ENCODE measurements around the gene TSPAN16.

The TSPAN16 gene

GRCh38 chr19:11268783-11269267 lies 27.1 kb upstream of the TSPAN16 start:
- CTCF ChIA-PET = interaction anchor here (0.7 to 1.9 kb wide), 4 partner anchors 14 to 25 kb away, joined by 3 to 8 read pairs (median 4); no protein-coding TSS in a partner anchor
- peaks cover 0 to 12% (median 6%) of the 10 kb centered on the region in 5 experiments for H3K27me3 ChIP-seq (replicated peaks in 2 of 5; ENCODE audit: control insufficient read depth in 4 of 5, insufficient read depth in 5 of 5, low read length in 4 of 5)
- POLR2A ChIA-PET = interaction anchor here (0.8 kb wide), 1 partner anchor 43 kb away, joined by 3 read pairs; no protein-coding TSS in a partner anchor
- H3K27ac ChIP-seq (ENCODE audit: insufficient read depth in 1 of 2, low read depth in 1 of 2, low read length in 2 of 2, poor library complexity in 1 of 2, severe bottlenecking in 2 of 2) = no peak overlapping the region
- DNase-seq = peak; percentile 51 to 93 (median 89)
- peak overlapping the region in 1 of 7 experiments; percentile 43 for H3K4me3 ChIP-seq (ENCODE audit: control insufficient read depth in 1 of 7, extremely low read depth in 1 of 7, insufficient read depth in 4 of 7, low read depth in 2 of 7, low read length in 6 of 7)
- no peaks in the 10 kb centered on the region for H3K36me3 ChIP-seq (ENCODE audit: control insufficient read depth in 4 of 4, insufficient read depth in 4 of 4, low read length in 3 of 4)
- H3K4me1 ChIP-seq (ENCODE audit: control extremely low read depth in 1 of 4, control insufficient read depth in 4 of 4, insufficient read depth in 4 of 4, low read length in 3 of 4) = peaks cover 0 to 20% (median 14%) of the 10 kb centered on the region in 4 experiments
- peaks cover 0 to under 1% (median 0%) of the 10 kb centered on the region in 5 experiments for H3K9me3 ChIP-seq (ENCODE audit: control extremely low read depth in 1 of 5, control insufficient read depth in 4 of 5, insufficient read depth in 2 of 5, low read depth in 1 of 5, low read length in 4 of 5)
- WGBS (ENCODE audit: insufficient coverage) = 36% methylated on average over 9 of the region's 10 CpGs

DNA sequence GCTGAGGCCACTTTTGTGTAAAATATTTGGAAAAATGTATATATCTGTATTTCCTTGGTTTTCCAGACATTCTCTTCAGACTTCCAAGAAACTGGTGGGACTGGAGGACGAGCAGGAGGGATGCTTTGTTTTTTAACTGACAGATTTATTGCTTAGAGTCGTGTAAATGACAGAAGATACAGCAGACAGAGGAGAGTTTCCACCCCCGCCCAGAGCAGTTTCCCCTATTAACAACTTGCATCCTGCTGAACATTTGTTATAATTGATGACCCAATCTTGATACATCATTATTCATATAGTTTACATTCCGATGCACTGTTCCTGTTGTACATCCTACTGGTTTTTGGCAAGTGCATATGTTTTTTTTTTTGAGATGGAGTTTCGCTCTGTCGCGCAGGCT lies 26.6 kb upstream of the TSPAN16 start:
- Histone ChIP-seq H3K36me3 (ENCODE audit: control insufficient read depth in 4 of 4, insufficient read depth in 4 of 4, low read length in 3 of 4) (no peaks in the 10 kb centered on the region), H3K9me3 (ENCODE audit: control extremely low read depth in 1 of 5, control insufficient read depth in 4 of 5, insufficient read depth in 2 of 5, low read depth in 1 of 5, low read length in 4 of 5) (peaks cover 0 to 3% (median 0%) of the 10 kb centered on the region in 5 experiments), H3K4me3 (ENCODE audit: control insufficient read depth in 1 of 7, extremely low read depth in 1 of 7, insufficient read depth in 4 of 7, low read depth in 2 of 7, low read length in 6 of 7) (peak overlapping the region in 1 of 7 experiments; percentile 43), H3K27ac (ENCODE audit: insufficient read depth in 1 of 2, low read depth in 1 of 2, low read length in 2 of 2, poor library complexity in 1 of 2, severe bottlenecking in 2 of 2) (no peak overlapping the region), H3K27me3 (replicated peaks in 2 of 5; ENCODE audit: control insufficient read depth in 4 of 5, insufficient read depth in 5 of 5, low read length in 4 of 5) (peaks cover 0 to 12% (median 6%) of the 10 kb centered on the region in 5 experiments), H3K4me1 (ENCODE audit: control extremely low read depth in 1 of 4, control insufficient read depth in 4 of 4, insufficient read depth in 4 of 4, low read length in 3 of 4) (peaks cover 0 to 20% (median 14%) of the 10 kb centered on the region in 4 experiments)
- ChIA-PET POLR2A (interaction anchor here (0.8 kb wide), 1 partner anchor 42 kb away, joined by 3 read pairs; no protein-coding TSS in a partner anchor), CTCF (interaction anchor here (0.8 kb wide), 1 partner anchor 23 kb away, joined by 3 read pairs; no protein-coding TSS in a partner anchor)
- peak in 2 of 3 donors; percentile 43 to 67 for DNase-seq
- WGBS (ENCODE audit: insufficient coverage) = 33% methylated on average over 1 of the region's 7 CpGs

GRCh38 chr19:11273296-11273695 lies 22.7 kb upstream of the TSPAN16 start:
- Histone ChIP-seq H3K4me1 (ENCODE audit: control extremely low read depth in 1 of 4, control insufficient read depth in 4 of 4, insufficient read depth in 4 of 4, low read length in 3 of 4) (peaks cover 0 to 13% (median 11%) of the 10 kb centered on the region in 4 experiments), H3K27ac (ENCODE audit: insufficient read depth in 1 of 2, low read depth in 1 of 2, low read length in 2 of 2, poor library complexity in 1 of 2, severe bottlenecking in 2 of 2) (no peak overlapping the region), H3K36me3 (ENCODE audit: control insufficient read depth in 4 of 4, insufficient read depth in 4 of 4, low read length in 3 of 4) (no peaks in the 10 kb centered on the region), H3K9me3 (ENCODE audit: control extremely low read depth in 1 of 5, control insufficient read depth in 4 of 5, insufficient read depth in 2 of 5, low read depth in 1 of 5, low read length in 4 of 5) (peaks cover 0 to 4% (median 0%) of the 10 kb centered on the region in 5 experiments), H3K4me3 (ENCODE audit: control insufficient read depth in 1 of 7, extremely low read depth in 1 of 7, insufficient read depth in 4 of 7, low read depth in 2 of 7, low read length in 6 of 7) (no peak overlapping the region), H3K27me3 (replicated peaks in 2 of 5; ENCODE audit: control insufficient read depth in 4 of 5, insufficient read depth in 5 of 5, low read length in 4 of 5) (peaks cover 0 to 30% (median 9%) of the 10 kb centered on the region in 5 experiments)
- ChIA-PET POLR2A (no interaction called here), CTCF (interaction anchor here (0.6 to 2.4 kb wide), 4 partner anchors 10 to 30 kb away, joined by 3 to 9 read pairs (median 6); no protein-coding TSS in a partner anchor)
- 80% methylated on average over 2 of the region's 2 CpGs for WGBS (ENCODE audit: insufficient coverage)
- DNase-seq = peak in 2 of 3 donors; percentile 49 to 62

- ChIA-PET POLR2A (no interaction called here), CTCF (interaction anchor here (1.8 to 2.4 kb wide), 2 partner anchors 13 to 30 kb away, joined by 8 to 9 read pairs; no protein-coding TSS in a partner anchor)
- H3K4me3 ChIP-seq (ENCODE audit: control insufficient read depth in 1 of 7, extremely low read depth in 1 of 7, insufficient read depth in 4 of 7, low read depth in 2 of 7, low read length in 6 of 7) = no peak overlapping the region
- peaks cover 0 to 8% (median 0%) of the 10 kb centered on the region in 5 experiments for H3K9me3 ChIP-seq (ENCODE audit: control extremely low read depth in 1 of 5, control insufficient read depth in 4 of 5, insufficient read depth in 2 of 5, low read depth in 1 of 5, low read length in 4 of 5)
- no peak for DNase-seq
- H3K4me1 ChIP-seq (ENCODE audit: control extremely low read depth in 1 of 4, control insufficient read depth in 4 of 4, insufficient read depth in 4 of 4, low read length in 3 of 4) = peaks cover 0 to 8% (median 6%) of the 10 kb centered on the region in 4 experiments
- H3K27me3 ChIP-seq (replicated peaks in 2 of 5; ENCODE audit: control insufficient read depth in 4 of 5, insufficient read depth in 5 of 5, low read length in 4 of 5) = peaks cover 0 to 30% (median 10%) of the 10 kb centered on the region in 5 experiments
- 78% methylated on average over 5 of the region's 5 CpGs for WGBS (ENCODE audit: insufficient coverage)
- H3K36me3 ChIP-seq (ENCODE audit: control insufficient read depth in 4 of 4, insufficient read depth in 4 of 4, low read length in 3 of 4) = no peaks in the 10 kb centered on the region
- H3K27ac ChIP-seq (ENCODE audit: insufficient read depth in 1 of 2, low read depth in 1 of 2, low read length in 2 of 2, poor library complexity in 1 of 2, severe bottlenecking in 2 of 2) = no peak overlapping the region
These were observed 22.0 kb upstream of the TSPAN16 start for GRCh38 chr19:11273989-11274388.

DNA sequence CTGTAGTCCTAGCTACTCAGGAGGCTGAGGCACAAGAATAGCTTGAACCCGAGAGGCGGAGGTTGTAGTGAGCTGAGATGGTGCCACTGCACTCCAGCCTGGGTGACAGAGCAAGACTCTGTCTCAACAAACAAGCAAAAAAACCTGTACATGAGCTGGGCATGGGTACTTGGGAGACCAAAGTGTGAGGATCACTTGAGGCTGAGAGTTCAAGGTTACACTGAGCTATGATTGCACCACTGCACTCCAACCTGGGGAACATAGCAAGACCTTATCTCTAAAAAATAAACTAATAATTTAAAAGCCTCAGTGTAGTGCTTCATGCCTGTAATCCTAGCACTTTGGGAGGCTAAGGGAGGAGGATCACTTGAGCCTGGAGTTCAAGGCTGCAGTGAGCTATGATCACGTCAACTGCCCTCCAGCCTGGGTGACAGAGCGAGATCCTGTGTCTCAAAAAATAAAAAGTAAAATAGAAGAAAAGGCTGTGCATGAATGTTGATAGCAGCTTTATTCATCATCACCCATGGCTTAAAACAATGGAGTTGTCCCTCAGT lies 21.4 kb upstream of the TSPAN16 start:
- Histone ChIP-seq H3K9me3 (ENCODE audit: control extremely low read depth in 1 of 5, control insufficient read depth in 4 of 5, insufficient read depth in 2 of 5, low read depth in 1 of 5, low read length in 4 of 5) (peaks cover 0 to 12% (median 0%) of the 10 kb centered on the region in 5 experiments), H3K4me3 (ENCODE audit: control insufficient read depth in 1 of 7, extremely low read depth in 1 of 7, insufficient read depth in 4 of 7, low read depth in 2 of 7, low read length in 6 of 7) (no peak overlapping the region), H3K36me3 (ENCODE audit: control insufficient read depth in 4 of 4, insufficient read depth in 4 of 4, low read length in 3 of 4) (no peaks in the 10 kb centered on the region), H3K4me1 (ENCODE audit: control extremely low read depth in 1 of 4, control insufficient read depth in 4 of 4, insufficient read depth in 4 of 4, low read length in 3 of 4) (peaks cover 3 to 7% (median 6%) of the 10 kb centered on the region in 4 experiments), H3K27ac (ENCODE audit: insufficient read depth in 1 of 2, low read depth in 1 of 2, low read length in 2 of 2, poor library complexity in 1 of 2, severe bottlenecking in 2 of 2) (no peak overlapping the region), H3K27me3 (replicated peaks in 2 of 5; ENCODE audit: control insufficient read depth in 4 of 5, insufficient read depth in 5 of 5, low read length in 4 of 5) (peaks cover 0 to 30% (median 10%) of the 10 kb centered on the region in 5 experiments)
- 0% methylated on average over 1 of the region's 4 CpGs for WGBS (ENCODE audit: insufficient coverage)
- ChIA-PET CTCF (interaction anchor here (1.8 to 2.4 kb wide), 2 partner anchors 12 to 31 kb away, joined by 8 to 9 read pairs; no protein-coding TSS in a partner anchor), POLR2A (no interaction called here)
- DNase-seq = no peak

- peak in 1 of 3 donors; percentile 38 for DNase-seq
- ChIA-PET CTCF (interaction anchor here (1.2 kb wide), 1 partner anchor 11 kb away, joined by 4 read pairs; no protein-coding TSS in a partner anchor), POLR2A (interaction anchor here (0.6 kb wide), 1 partner anchor 879 kb away, joined by 3 read pairs; no protein-coding TSS in a partner anchor)
- peaks cover 0 to 48% (median 14%) of the 10 kb centered on the region in 5 experiments for H3K27me3 ChIP-seq (replicated peaks in 2 of 5; ENCODE audit: control insufficient read depth in 4 of 5, insufficient read depth in 5 of 5, low read length in 4 of 5)
- no peaks in the 10 kb centered on the region for H3K36me3 ChIP-seq (ENCODE audit: control insufficient read depth in 4 of 4, insufficient read depth in 4 of 4, low read length in 3 of 4)
- WGBS (ENCODE audit: insufficient coverage) = 33% methylated on average over 1 of the region's 6 CpGs
- no peak overlapping the region for H3K4me3 ChIP-seq (ENCODE audit: control insufficient read depth in 1 of 7, extremely low read depth in 1 of 7, insufficient read depth in 4 of 7, low read depth in 2 of 7, low read length in 6 of 7)
- peaks cover 0 to 12% (median 0%) of the 10 kb centered on the region in 5 experiments for H3K9me3 ChIP-seq (ENCODE audit: control extremely low read depth in 1 of 5, control insufficient read depth in 4 of 5, insufficient read depth in 2 of 5, low read depth in 1 of 5, low read length in 4 of 5)
- no peak overlapping the region for H3K27ac ChIP-seq (ENCODE audit: insufficient read depth in 1 of 2, low read depth in 1 of 2, low read length in 2 of 2, poor library complexity in 1 of 2, severe bottlenecking in 2 of 2)
- peaks cover 7 to 13% (median 11%) of the 10 kb centered on the region in 4 experiments for H3K4me1 ChIP-seq (ENCODE audit: control extremely low read depth in 1 of 4, control insufficient read depth in 4 of 4, insufficient read depth in 4 of 4, low read length in 3 of 4)
These were observed 17.3 kb upstream of the TSPAN16 start for GRCh38 chr19:11278670-11279069.
